Liver (tissue), 9 donors: ENCODE data around the gene FBXO33. TPM values are rescaled to one million over a fixed set of nuclear protein-coding genes. Genes with fewer than 3 reads are reported as not detected.

Source experiments
- DNase-seq: peaks from one replicate; pipeline ENCODE4 v3.0.0-alpha.2; 2017; ENCODE audit warnings: low spot score
- H3K27ac ChIP-seq, 2 donors: one replicate each; pipeline ENCODE4 v1.7.0; 2013; ENCODE audit warnings: inconsistent platforms in 2 of 2, low read length in 2 of 2, control low read depth in 1 of 2, low read depth in 1 of 2, mild to moderate bottlenecking in 1 of 2
- H3K27me3 ChIP-seq, 4 donors: one replicate each; pipeline versions ENCODE4 v1.6.1 to v1.7.0; 2013; ENCODE audit warnings: low read length in 3 of 4, inconsistent platforms in 1 of 4, mild to moderate bottlenecking in 1 of 4, moderate library complexity in 1 of 4; ENCODE audit not compliant: control insufficient read depth in 4 of 4, insufficient read depth in 4 of 4
- H3K36me3 ChIP-seq, 4 donors: one replicate each; pipeline versions ENCODE4 v1.6.1 to v1.7.0; 2013; ENCODE audit warnings: low read length in 3 of 4, mild to moderate bottlenecking in 3 of 4, low read depth in 1 of 4, moderate library complexity in 1 of 4; ENCODE audit not compliant: control insufficient read depth in 4 of 4, insufficient read depth in 3 of 4
- H3K4me1 ChIP-seq, 4 donors: one replicate each; pipeline versions ENCODE4 v1.6.1 to v1.7.0; 2013; ENCODE audit warnings: low read length in 3 of 4, mild to moderate bottlenecking in 3 of 4, moderate library complexity in 1 of 4; ENCODE audit not compliant: control insufficient read depth in 4 of 4, insufficient read depth in 4 of 4
- H3K4me3 ChIP-seq, 3 donors: one replicate each; pipeline versions ENCODE4 v1.6.1 to v1.7.0; 2013; ENCODE audit warnings: low read length in 3 of 3, control low read depth in 1 of 3, low read depth in 1 of 3, mild to moderate bottlenecking in 1 of 3
- H3K9ac ChIP-seq, 2 donors: one replicate each; pipeline ENCODE4 v1.7.0; 2013; ENCODE audit warnings: low read length in 2 of 2, mild to moderate bottlenecking in 2 of 2, moderate library complexity in 2 of 2, control low read depth in 1 of 2, low read depth in 1 of 2
- H3K9me3 ChIP-seq, 4 donors: one replicate each; pipeline versions ENCODE4 v1.6.1 to v1.7.0; 2013; ENCODE audit warnings: low read length in 3 of 4; ENCODE audit not compliant: control insufficient read depth in 4 of 4
- ATF3 ChIP-seq: IDR thresholded peaks from 2 replicates; pipeline ENCODE4 v1.6.1; 2016; ENCODE audit warnings: antibody characterized with exemption
- CTCF ChIP-seq: fragments of 150-350 bp; IDR thresholded peaks from 2 replicates; pipeline ENCODE4 v1.5.1; 2017; ENCODE audit warnings: improper control_type of control experiment, low read depth, low read length; ENCODE audit not compliant: missing input control
- EGR1 ChIP-seq, 2 donors: IDR thresholded peaks; 2 replicates each; pipeline ENCODE4 v1.6.1; 2016 to 2018; ENCODE audit warnings: antibody characterized with exemption in 2 of 2, low read depth in 2 of 2
- FOXA1 ChIP-seq: IDR thresholded peaks from 2 replicates; pipeline ENCODE4 v1.6.1; 2016; ENCODE audit warnings: antibody characterized with exemption
- FOXA2 ChIP-seq: IDR thresholded peaks from 2 replicates; pipeline ENCODE4 v1.6.1; 2016; ENCODE audit warnings: antibody characterized with exemption
- GABPA ChIP-seq, 2 donors: IDR thresholded peaks in 1 of 2; conservative IDR thresholded peaks in 1 of 2; 2 replicates each; pipeline ENCODE4 v1.6.1; 2016; ENCODE audit warnings: antibody characterized with exemption in 2 of 2, mild to moderate bottlenecking in 1 of 2, moderate library complexity in 1 of 2
- HNF4A ChIP-seq, 2 donors: conservative IDR thresholded peaks; 2 replicates each; pipeline ENCODE4 v1.6.1; 2016; ENCODE audit warnings: antibody characterized with exemption in 2 of 2, mild to moderate bottlenecking in 2 of 2
- HNF4G ChIP-seq: IDR thresholded peaks from 2 replicates; pipeline ENCODE4 v1.6.1; 2016; ENCODE audit warnings: antibody characterized with exemption
- JUND ChIP-seq, 2 donors: IDR thresholded peaks; 2 replicates each; pipeline ENCODE4 v1.6.1; 2016; ENCODE audit warnings: antibody characterized with exemption in 2 of 2
- MAX ChIP-seq: IDR thresholded peaks from 2 replicates; pipeline ENCODE4 v1.6.1; 2016; ENCODE audit warnings: antibody characterized with exemption
- NR2F2 ChIP-seq: IDR thresholded peaks from 2 replicates; pipeline ENCODE4 v1.6.1; 2016; ENCODE audit warnings: antibody characterized with exemption
- RAD21 ChIP-seq, 2 donors: IDR thresholded peaks; 2 replicates each; pipeline ENCODE4 v1.6.1; 2016; ENCODE audit warnings: antibody characterized with exemption in 2 of 2, mild to moderate bottlenecking in 2 of 2
- REST ChIP-seq: IDR thresholded peaks from 2 replicates; pipeline ENCODE4 v1.6.1; 2016; ENCODE audit warnings: antibody characterized with exemption, mild to moderate bottlenecking
- RXRA ChIP-seq, 2 donors: IDR thresholded peaks; 2 replicates each; pipeline ENCODE4 v1.6.1; 2017 to 2018; ENCODE audit warnings: antibody characterized with exemption in 2 of 2, mild to moderate bottlenecking in 1 of 2
- SP1 ChIP-seq: IDR thresholded peaks from 2 replicates; pipeline ENCODE4 v1.6.1; 2018; ENCODE audit warnings: antibody characterized with exemption, mild to moderate bottlenecking
- TAF1 ChIP-seq: conservative IDR thresholded peaks from 2 replicates; pipeline ENCODE4 v1.6.1; 2016; ENCODE audit warnings: antibody characterized with exemption, mild to moderate bottlenecking
- YY1 ChIP-seq: IDR thresholded peaks from 2 replicates; pipeline ENCODE4 v1.6.1; 2016; ENCODE audit warnings: antibody characterized with exemption, mild to moderate bottlenecking
- ZBTB33 ChIP-seq: IDR thresholded peaks from 2 replicates; pipeline ENCODE4 v1.6.1; 2016; ENCODE audit warnings: antibody characterized with exemption
- WGBS: extraction: QIAGEN DNeasy Blood & Tissue Kit; methylation state at CpG from one replicate; pipeline ENCODE4 v1.1.7; 2013; 5-methylcytosine and 5-hydroxymethylcytosine counted together
- polyA plus RNA-seq, 2 donors: library from polyadenylated mRNA; stranded (reverse) in 1 of 2; unstranded in 1 of 2; fragments of 200-250 nt in 1 of 2; fragments of >200 nt in 1 of 2; fragmentation: Nextera tagmentation in 1 of 2; extraction: Ambion mirVana in 1 of 2; gene quantifications; one replicate each; pipeline versions ENCODE4 v1.2.1 to v1.2.3, GENCODE V29; 2013 to 2015
- total RNA-seq, 2 donors: library from RNA; depleted of rRNA; stranded (reverse); fragments of >200 nt; gene quantifications; one replicate each; pipeline ENCODE4 v1.2.3, GENCODE V29; 2014
- donor health status: healthy.
- donor health status: healthy.
- donor health status: healthy.
- donor health status: healthy.
- donor health status: healthy.

The FBXO33 gene
- total and polyA plus RNA-seq, 4 donors = 3.3 to 11.4 (median 6.1) TPM

- WGBS = 10% methylated on average over 8 of the region's 8 CpGs
- no peak for TF ChIP-seq RXRA (IDR thresholded peaks at IDR 0.05)
- TF ChIP-seq CTCF = no peak
- TF ChIP-seq YY1 = no peak
- no peak for TF ChIP-seq SP1
- TF ChIP-seq ATF3 = no peak
- TF ChIP-seq MAX = no peak
- no peak for TF ChIP-seq RAD21 (IDR thresholded peaks at IDR 0.05)
- no peak for TF ChIP-seq REST
- TF ChIP-seq NR2F2 = no peak
- no peak for TF ChIP-seq HNF4A (conservative IDR thresholded peaks at IDR 0.05)
- TF ChIP-seq HNF4G = no peak
- no peak for TF ChIP-seq FOXA1
- no peak for TF ChIP-seq JUND (IDR thresholded peaks at IDR 0.05)
- TF ChIP-seq TAF1 = no peak
- TF ChIP-seq EGR1 (IDR thresholded peaks at IDR 0.05; ENCODE audit: low read depth in 2 of 2) = no peak
- no peak for TF ChIP-seq ZBTB33
- TF ChIP-seq GABPA (IDR thresholded peaks at IDR 0.05 in 1 of 2, conservative IDR thresholded peaks at IDR 0.05 in 1 of 2) = no peak
- TF ChIP-seq FOXA2 = no peak
- Histone ChIP-seq H3K27ac (peak overlapping the region; percentile 89 to 97), H3K9ac (peak overlapping the region; percentile 85 to 99), H3K27me3 (no peaks in the 10 kb centered on the region), H3K36me3 (no peaks in the 10 kb centered on the region), H3K9me3 (no peaks in the 10 kb centered on the region), H3K4me3 (peak overlapping the region; percentile 55 to 81 (median 60)), H3K4me1 (peaks cover 4 to 36% (median 19%) of the 10 kb centered on the region in 4 donors)
- no peak for DNase-seq
Observed at GRCh38 chr14:39433452-39433813, 1.2 kb upstream of the FBXO33 start.
